Cardiac muscle cell (in vitro differentiated cells and primary cell): ENCODE data around the gene GNAL. TPM values are rescaled to one million over a fixed set of nuclear protein-coding genes. Genes with fewer than 3 reads are reported as not detected.
A peak's percentile ranks its signal among the peaks of the same experiment; 100 is the strongest.

Experiments
- DNase-seq, 2 donors: peaks; one replicate each; pipeline versions ENCODE4 v3.0.0 to v3.0.0-alpha.2; 2010 to 2017; ENCODE audit warnings: low read depth in 1 of 2, low spot score in 1 of 2
- H3K27ac ChIP-seq: fragments of 200-600 bp; sonication (generic); 2 replicates; pipeline ENCODE4 v1.5.1; 2016
- H3K27me3 ChIP-seq: fragments of 200-600 bp; sonication (generic); 2 replicates; pipeline ENCODE4 v1.6.0; 2016; ENCODE audit warnings: control low read depth
- H3K36me3 ChIP-seq: fragments of 200-600 bp; sonication (generic); 2 replicates; pipeline ENCODE4 v1.5.1; 2016; ENCODE audit warnings: control low read depth
- H3K4me1 ChIP-seq: fragments of 200-600 bp; sonication (generic); 2 replicates; pipeline ENCODE4 v1.8.1; 2017; ENCODE audit warnings: low read depth, mild to moderate bottlenecking, mixed run types
- H3K4me3 ChIP-seq: fragments of 200-600 bp; sonication (generic); 2 replicates; pipeline ENCODE4 v1.5.1; 2016; ENCODE audit warnings: mild to moderate bottlenecking
- H3K9me3 ChIP-seq: fragments of 200-600 bp; sonication (generic); 2 replicates; pipeline ENCODE4 v1.5.1; 2017; ENCODE audit warnings: low read depth, mild to moderate bottlenecking, control low read depth
- polyA plus RNA-seq: library from polyadenylated mRNA; unstranded; fragments of >200 nt; fragmentation: Nextera tagmentation; extraction: Ambion mirVana; gene quantifications from 2 replicates; pipeline ENCODE4 v1.2.1, GENCODE V29; 2016
- total RNA-seq: library from RNA; depleted of rRNA; stranded (reverse); fragments of >200 nt; gene quantifications from 2 replicates; pipeline ENCODE4 v1.2.3, GENCODE V29; 2016
- TF ChIP-seq, protein P1 (sequence below): IDR thresholded peaks from 2 replicates; pipeline ENCODE4 v1.5.1; 2012; ENCODE audit warnings: low read depth, mild to moderate bottlenecking, low read length

GNAL gene
- total and polyA plus RNA-seq, 2 experiments from 2014 or later = 10.4 to 10.6 TPM

DNA sequence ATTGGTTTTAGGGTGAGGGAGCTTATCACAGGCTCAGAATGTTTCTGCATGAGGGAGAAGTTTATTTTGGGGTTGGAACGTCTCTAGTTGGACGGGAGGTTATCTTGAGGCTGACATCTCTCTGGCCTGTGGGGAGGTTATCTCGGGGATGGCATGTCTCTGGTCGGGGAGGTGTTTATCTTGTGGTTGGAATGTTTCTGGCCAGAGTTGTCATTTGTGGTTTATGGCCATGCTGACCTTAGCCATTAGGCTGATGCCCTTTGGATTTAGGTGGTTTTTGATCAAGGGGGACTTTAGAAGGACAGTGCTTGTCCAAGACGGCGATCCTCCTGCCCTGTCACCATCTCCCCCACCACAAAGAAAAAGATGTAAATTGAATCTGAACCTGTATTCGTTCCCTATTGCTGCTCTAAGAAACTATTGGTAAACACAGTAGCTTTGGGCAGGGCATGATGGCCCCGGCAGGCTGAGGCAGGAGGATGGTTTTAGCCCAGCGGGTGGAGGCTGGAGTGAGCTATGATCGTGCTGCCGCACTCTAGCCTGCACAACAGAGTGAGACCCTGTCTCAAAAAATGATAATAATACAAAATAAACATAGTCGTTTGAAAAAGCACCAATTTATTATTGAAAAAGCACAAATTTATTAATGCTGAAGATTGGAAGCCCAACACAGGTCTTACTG, 236.9 kb downstream of the GNAL start:
- TF ChIP-seq, protein P1, sequence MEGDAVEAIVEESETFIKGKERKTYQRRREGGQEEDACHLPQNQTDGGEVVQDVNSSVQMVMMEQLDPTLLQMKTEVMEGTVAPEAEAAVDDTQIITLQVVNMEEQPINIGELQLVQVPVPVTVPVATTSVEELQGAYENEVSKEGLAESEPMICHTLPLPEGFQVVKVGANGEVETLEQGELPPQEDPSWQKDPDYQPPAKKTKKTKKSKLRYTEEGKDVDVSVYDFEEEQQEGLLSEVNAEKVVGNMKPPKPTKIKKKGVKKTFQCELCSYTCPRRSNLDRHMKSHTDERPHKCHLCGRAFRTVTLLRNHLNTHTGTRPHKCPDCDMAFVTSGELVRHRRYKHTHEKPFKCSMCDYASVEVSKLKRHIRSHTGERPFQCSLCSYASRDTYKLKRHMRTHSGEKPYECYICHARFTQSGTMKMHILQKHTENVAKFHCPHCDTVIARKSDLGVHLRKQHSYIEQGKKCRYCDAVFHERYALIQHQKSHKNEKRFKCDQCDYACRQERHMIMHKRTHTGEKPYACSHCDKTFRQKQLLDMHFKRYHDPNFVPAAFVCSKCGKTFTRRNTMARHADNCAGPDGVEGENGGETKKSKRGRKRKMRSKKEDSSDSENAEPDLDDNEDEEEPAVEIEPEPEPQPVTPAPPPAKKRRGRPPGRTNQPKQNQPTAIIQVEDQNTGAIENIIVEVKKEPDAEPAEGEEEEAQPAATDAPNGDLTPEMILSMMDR = no peak
- DNase-seq = peak in 1 of 2 donors; percentile 28
- H3K4me1 ChIP-seq = no peaks in the 10 kb centered on the region
- no peaks in the 10 kb centered on the region for H3K36me3 ChIP-seq
- no peaks in the 10 kb centered on the region for H3K27me3 ChIP-seq
- H3K9me3 ChIP-seq = no peaks in the 10 kb centered on the region
- H3K4me3 ChIP-seq = no peak overlapping the region
- peak overlapping the region; percentile 11 for H3K27ac ChIP-seq

DNA sequence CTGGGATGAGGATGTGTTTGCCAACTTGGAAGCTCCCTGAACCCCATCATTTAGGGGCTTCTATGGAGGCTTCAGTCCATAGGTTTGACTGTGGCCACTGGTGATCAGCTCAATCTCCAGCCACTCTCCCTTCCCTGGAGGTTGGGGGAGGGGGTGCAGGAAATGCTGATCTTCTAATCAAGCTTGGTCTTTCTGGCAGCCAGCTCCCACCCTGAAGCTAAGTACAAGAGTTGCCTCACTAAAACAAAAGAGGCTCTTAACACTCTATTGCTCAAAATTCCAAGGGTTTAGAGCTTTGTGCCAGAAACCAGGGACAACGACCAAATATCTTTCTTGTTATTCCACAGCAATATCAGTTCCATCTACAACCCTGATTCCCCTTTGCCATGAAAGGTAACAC, 238.4 kb downstream of the GNAL start:
- Histone ChIP-seq H3K27ac (no peak overlapping the region), H3K4me3 (no peak overlapping the region), H3K36me3 (no peaks in the 10 kb centered on the region), H3K27me3 (no peaks in the 10 kb centered on the region), H3K9me3 (no peaks in the 10 kb centered on the region), H3K4me1 (no peaks in the 10 kb centered on the region)
- TF ChIP-seq, protein P1 = no peak
- peak in 1 of 2 donors; percentile 75 for DNase-seq

DNA sequence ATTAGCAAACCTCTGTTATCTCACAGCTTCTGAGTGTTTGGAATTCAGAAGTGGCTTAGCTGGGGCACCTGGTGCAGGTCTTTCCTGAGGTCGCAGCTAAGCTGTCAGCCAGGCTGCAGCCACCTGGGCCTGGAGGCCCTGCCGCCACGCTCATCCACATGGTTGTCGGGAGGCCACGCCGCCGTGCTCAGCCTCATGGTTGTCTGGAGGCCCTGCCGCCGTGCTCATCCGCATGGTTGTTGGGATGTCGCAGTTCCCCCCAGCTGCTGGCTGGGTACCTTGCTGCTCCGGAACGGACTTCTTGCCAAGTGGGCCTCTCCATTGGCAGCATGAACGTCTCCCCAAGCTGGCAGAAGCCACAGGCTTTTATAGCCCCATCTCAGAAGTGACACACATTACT, 243.3 kb downstream of the GNAL start:
- Histone ChIP-seq H3K27me3 (no peaks in the 10 kb centered on the region), H3K4me3 (no peak overlapping the region), H3K36me3 (no peaks in the 10 kb centered on the region), H3K4me1 (no peaks in the 10 kb centered on the region), H3K9me3 (no peaks in the 10 kb centered on the region), H3K27ac (no peak overlapping the region)
- TF ChIP-seq, protein P1 = no peak
- no peak for DNase-seq

Other genes starting within 250 kb of the GNAL start
- not detected in 2 replicates for gene SLC35G4, start 79.7 kb upstream of the GNAL start, total RNA-seq
- not detected in 2 replicates for gene SLC35G4, start 79.7 kb upstream of the GNAL start, polyA plus RNA-seq
- gene CHMP1B, start 162.1 kb downstream of the GNAL start, total RNA-seq = 42.8 TPM in 2 replicates
- gene CHMP1B, start 162.1 kb downstream of the GNAL start, polyA plus RNA-seq = 46.9 and 52.7 TPM in 2 replicates
- 11.2 and 14.0 TPM in 2 replicates for gene MPPE1, start 219.1 kb downstream of the GNAL start, total RNA-seq
- 34.4 and 44.1 TPM in 2 replicates for gene MPPE1, start 219.1 kb downstream of the GNAL start, polyA plus RNA-seq